HUES64 (cell line): ENCODE results near the gene DIS3L2.
"Not testable (repeated sequence)": the region's sequence is repeated elsewhere in the genome, so short reads cannot be mapped to it uniquely, and the experiment has no call there.

Experiments used
- H3K27ac ChIP-seq: 2 replicates; pipeline ENCODE4 v1.7.0; 2013; ENCODE audit warnings: low read depth, low read length, inconsistent platforms
- H3K27me3 ChIP-seq: 2 replicates; pipeline ENCODE4 v1.6.1; 2013; ENCODE audit warnings: mild to moderate bottlenecking, low read length; ENCODE audit not compliant: insufficient read depth
- H3K36me3 ChIP-seq: 2 replicates; pipeline ENCODE4 v1.6.1; 2013; ENCODE audit warnings: mild to moderate bottlenecking, low read length; ENCODE audit not compliant: insufficient read depth
- H3K4me1 ChIP-seq: 2 replicates; pipeline ENCODE4 v1.6.1; 2013; ENCODE audit warnings: mild to moderate bottlenecking, low read length, moderate library complexity; ENCODE audit not compliant: insufficient read depth
- H3K4me3 ChIP-seq: 2 replicates; pipeline ENCODE4 v1.5.1; 2013; ENCODE audit warnings: mild to moderate bottlenecking, low read length, moderate library complexity
- H3K9ac ChIP-seq: 2 replicates; pipeline ENCODE4 v1.6.1; 2013; ENCODE audit warnings: mild to moderate bottlenecking, low read depth, low read length
- H3K9me3 ChIP-seq: 2 replicates; pipeline ENCODE4 v1.6.1; 2013; ENCODE audit warnings: low read depth, low read length; ENCODE audit not compliant: insufficient read depth
- WGBS: fragments of 150-250, 120-280 bp; methylation state at CpG from one replicate; pipeline ENCODE4 v1.1.7; 2013; ENCODE audit warnings: missing lambda C conversion rate; 5-methylcytosine and 5-hydroxymethylcytosine counted together

DIS3L2 gene

GRCh38 chr2:232103140-232103737 lies 141.7 kb downstream of the DIS3L2 start:
- Histone ChIP-seq H3K4me1 (no peaks in the 10 kb centered on the region), H3K9ac (no peak overlapping the region), H3K27me3 (no peaks in the 10 kb centered on the region), H3K36me3 (no peaks in the 10 kb centered on the region), H3K27ac (no peak overlapping the region), H3K9me3 (no peaks in the 10 kb centered on the region), H3K4me3 (no peak overlapping the region)
- 97% methylated on average over 2 of the region's 2 CpGs for whole genome bisulfite sequencing

GRCh38 chr2:232104076-232104646 lies 142.6 kb downstream of the DIS3L2 start:
- Histone ChIP-seq H3K27ac (no peak overlapping the region), H3K4me1 (no peaks in the 10 kb centered on the region), H3K36me3 (no peaks in the 10 kb centered on the region), H3K9me3 (no peaks in the 10 kb centered on the region), H3K27me3 (no peaks in the 10 kb centered on the region), H3K9ac (no peak overlapping the region), H3K4me3 (no peak overlapping the region)
- 100% methylated on average over 2 of the region's 2 CpGs for WGBS

- no peak overlapping the region for H3K9ac ChIP-seq
- no peak overlapping the region for H3K27ac ChIP-seq
- H3K27me3 ChIP-seq, result no peaks in the 10 kb centered on the region
- H3K36me3 ChIP-seq, result no peaks in the 10 kb centered on the region
- no peaks in the 10 kb centered on the region for H3K9me3 ChIP-seq
- no CpG with 5 or more reads among the region's 1 CpG for WGBS
- no peaks in the 10 kb centered on the region for H3K4me1 ChIP-seq
- no peak overlapping the region for H3K4me3 ChIP-seq
These were observed 150.0 kb downstream of the DIS3L2 start for GRCh38 chr2:232111551-232111950.

GRCh38 chr2:232113821-232114220 lies 152.3 kb downstream of the DIS3L2 start:
- Histone ChIP-seq H3K36me3 (no peaks in the 10 kb centered on the region), H3K27ac (no peak overlapping the region), H3K27me3 (no peaks in the 10 kb centered on the region), H3K4me3 (no peak overlapping the region), H3K9me3 (no peaks in the 10 kb centered on the region), H3K4me1 (no peaks in the 10 kb centered on the region), H3K9ac (no peak overlapping the region)
- WGBS, result no CpG with 5 or more reads among the region's 1 CpG

- not testable (repeated sequence) for H3K4me1 ChIP-seq, H3K9me3 ChIP-seq, H3K27me3 ChIP-seq, H3K36me3 ChIP-seq, H3K9ac ChIP-seq, H3K4me3 ChIP-seq, H3K27ac ChIP-seq
- WGBS, result 95% methylated on average over 5 of the region's 6 CpGs
These were observed 154.3 kb downstream of the DIS3L2 start for GRCh38 chr2:232115728-232116361.

- 76% methylated on average over 3 of the region's 3 CpGs for WGBS
- no peaks in the 10 kb centered on the region for H3K36me3 ChIP-seq
These were observed 155.3 kb downstream of the DIS3L2 start for GRCh38 chr2:232116852-232117251.

GRCh38 chr2:232117413-232117812 lies 155.9 kb downstream of the DIS3L2 start:
- Histone ChIP-seq H3K4me1 (no peaks in the 10 kb centered on the region), H3K27ac (no peak overlapping the region), H3K9ac (no peak overlapping the region), H3K9me3 (no peaks in the 10 kb centered on the region), H3K4me3 (no peak overlapping the region), H3K27me3 (no peaks in the 10 kb centered on the region), H3K36me3 (no peaks in the 10 kb centered on the region)
- WGBS, result 85% methylated on average over 3 of the region's 3 CpGs

More at GRCh38 chr2:232116852-232117251, 155.3 kb downstream of the DIS3L2 start:
- Histone ChIP-seq H3K27me3 (no peaks in the 10 kb centered on the region), H3K4me1 (no peaks in the 10 kb centered on the region), H3K9me3 (no peaks in the 10 kb centered on the region), H3K9ac (no peak overlapping the region), H3K4me3 (no peak overlapping the region), H3K27ac (no peak overlapping the region)

- no peak overlapping the region for H3K27ac ChIP-seq
- H3K36me3 ChIP-seq, result no peaks in the 10 kb centered on the region
- no peak overlapping the region for H3K4me3 ChIP-seq
- no peaks in the 10 kb centered on the region for H3K27me3 ChIP-seq
- H3K9me3 ChIP-seq, result no peaks in the 10 kb centered on the region
- H3K4me1 ChIP-seq, result no peaks in the 10 kb centered on the region
- H3K9ac ChIP-seq, result no peak overlapping the region
These were observed 159.4 kb downstream of the DIS3L2 start for GRCh38 chr2:232120911-232121310.

- WGBS, result no CpG with 5 or more reads among the region's 1 CpG
- Histone ChIP-seq H3K36me3 (no peaks in the 10 kb centered on the region), H3K4me1 (no peaks in the 10 kb centered on the region), H3K4me3 (no peak overlapping the region), H3K27me3 (no peaks in the 10 kb centered on the region), H3K9me3 (no peaks in the 10 kb centered on the region), H3K9ac (no peak overlapping the region), H3K27ac (no peak overlapping the region)
These were observed 162.8 kb downstream of the DIS3L2 start for GRCh38 chr2:232124309-232124708.

- H3K9ac ChIP-seq, result no peak overlapping the region
These were observed 165.0 kb downstream of the DIS3L2 start for GRCh38 chr2:232126301-232127099.

GRCh38 chr2:232129483-232129882 lies 168.0 kb downstream of the DIS3L2 start:
- Histone ChIP-seq H3K27me3 (no peaks in the 10 kb centered on the region), H3K9ac (no peak overlapping the region), H3K9me3 (no peaks in the 10 kb centered on the region), H3K4me3 (no peak overlapping the region), H3K36me3 (peaks cover 6% of the 10 kb centered on the region; the same call in 1 of the 2 replicates), H3K27ac (no peak overlapping the region), H3K4me1 (no peaks in the 10 kb centered on the region)
- WGBS, result 85% methylated on average over 4 of the region's 4 CpGs

More at GRCh38 chr2:232126301-232127099, 165.0 kb downstream of the DIS3L2 start:
- H3K4me1 ChIP-seq, result no peaks in the 10 kb centered on the region
- H3K27me3 ChIP-seq, result no peaks in the 10 kb centered on the region
- WGBS, result 83% methylated on average over 4 of the region's 5 CpGs
- H3K27ac ChIP-seq, result no peak overlapping the region
- H3K4me3 ChIP-seq, result no peak overlapping the region
- no peaks in the 10 kb centered on the region for H3K9me3 ChIP-seq
- peaks cover 3% of the 10 kb centered on the region; the same call in 1 of the 2 replicates for H3K36me3 ChIP-seq
